ENCODE results near the gene UFSP1.

DNA sequence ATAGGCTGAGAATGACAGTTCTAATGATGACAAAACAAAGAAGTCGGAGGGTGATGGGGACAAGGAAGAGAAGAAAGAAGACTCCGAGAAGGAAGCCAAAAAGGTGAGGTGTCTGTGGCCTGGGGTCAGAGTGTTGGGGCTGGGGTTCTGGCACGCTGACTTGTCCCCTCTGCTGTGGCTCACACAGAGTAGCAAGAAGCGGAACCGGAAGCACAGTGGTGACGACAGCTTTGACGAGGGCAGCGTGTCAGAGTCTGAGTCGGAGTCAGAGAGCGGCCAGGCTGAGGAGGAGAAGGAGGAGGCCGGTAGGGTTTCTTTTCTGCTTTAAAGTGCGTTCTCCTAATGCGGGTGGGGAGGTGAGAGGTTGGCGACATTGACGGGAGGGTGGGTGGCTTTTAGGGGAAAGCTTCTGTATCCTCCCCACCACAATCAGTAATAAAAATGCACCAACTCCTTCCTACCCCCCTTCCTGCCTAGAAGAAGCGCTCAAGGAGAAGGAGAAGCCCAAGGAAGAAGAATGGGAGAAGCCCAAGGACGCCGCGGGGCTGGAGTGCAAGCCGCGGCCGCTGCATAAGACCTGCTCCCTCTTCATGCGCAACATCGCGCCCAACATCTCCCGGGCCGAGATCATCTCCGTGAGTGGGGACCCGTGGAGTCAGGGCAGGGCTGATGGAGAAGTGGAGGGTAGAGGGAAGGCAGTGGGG lies 4.6 kb downstream of the UFSP1 start:
- TF ChIP-seq, protein P1, sequence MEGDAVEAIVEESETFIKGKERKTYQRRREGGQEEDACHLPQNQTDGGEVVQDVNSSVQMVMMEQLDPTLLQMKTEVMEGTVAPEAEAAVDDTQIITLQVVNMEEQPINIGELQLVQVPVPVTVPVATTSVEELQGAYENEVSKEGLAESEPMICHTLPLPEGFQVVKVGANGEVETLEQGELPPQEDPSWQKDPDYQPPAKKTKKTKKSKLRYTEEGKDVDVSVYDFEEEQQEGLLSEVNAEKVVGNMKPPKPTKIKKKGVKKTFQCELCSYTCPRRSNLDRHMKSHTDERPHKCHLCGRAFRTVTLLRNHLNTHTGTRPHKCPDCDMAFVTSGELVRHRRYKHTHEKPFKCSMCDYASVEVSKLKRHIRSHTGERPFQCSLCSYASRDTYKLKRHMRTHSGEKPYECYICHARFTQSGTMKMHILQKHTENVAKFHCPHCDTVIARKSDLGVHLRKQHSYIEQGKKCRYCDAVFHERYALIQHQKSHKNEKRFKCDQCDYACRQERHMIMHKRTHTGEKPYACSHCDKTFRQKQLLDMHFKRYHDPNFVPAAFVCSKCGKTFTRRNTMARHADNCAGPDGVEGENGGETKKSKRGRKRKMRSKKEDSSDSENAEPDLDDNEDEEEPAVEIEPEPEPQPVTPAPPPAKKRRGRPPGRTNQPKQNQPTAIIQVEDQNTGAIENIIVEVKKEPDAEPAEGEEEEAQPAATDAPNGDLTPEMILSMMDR (IDR thresholded peaks at IDR 0.05; ENCODE audit: insufficient read depth, low read length, poor library complexity, severe bottlenecking) = no peak
- TF ChIP-seq EZH2phosphoT487 (conservative IDR thresholded peaks at IDR 0.05; ENCODE audit: low read length) = no peak

All from SU-DHL-6 (cell line).